HG02840 (cell line): ENCODE data around the gene FAM13A.
"Not testable (repeated sequence)": the region's sequence is repeated elsewhere in the genome, so short reads cannot be mapped to it uniquely, and the experiment has no call there.

Experiments
- ATAC-seq: cut with Tn5 transposase; IDR thresholded peaks from one replicate; pipeline ENCODE4 v1.9.1; 2021; ENCODE audit warnings: mild to moderate bottlenecking, moderate library complexity, moderate number of reproducible peaks; ENCODE audit not compliant: unreplicated experiment, low FRiP score

The FAM13A gene

DNA sequence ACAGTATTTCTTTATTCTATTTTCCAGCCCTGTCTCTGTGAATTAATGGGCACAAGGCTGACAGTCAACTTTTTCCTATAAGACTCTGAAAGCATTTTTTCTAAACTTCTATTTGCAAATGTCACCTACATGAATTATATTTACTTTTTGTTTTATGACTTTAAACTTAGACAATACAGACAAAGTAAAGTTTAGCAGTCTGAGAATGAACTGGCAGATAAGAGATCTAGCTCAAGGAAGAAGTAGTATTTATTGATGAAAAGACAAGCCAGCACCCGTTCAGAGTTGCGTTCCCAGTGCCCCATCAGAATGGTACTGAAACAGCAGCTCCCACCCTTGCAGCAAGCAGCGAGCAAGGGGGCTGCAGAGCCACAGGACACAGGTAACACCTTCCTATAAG, 148.5 kb downstream of the FAM13A start:
- no peak for ATAC-seq

DNA sequence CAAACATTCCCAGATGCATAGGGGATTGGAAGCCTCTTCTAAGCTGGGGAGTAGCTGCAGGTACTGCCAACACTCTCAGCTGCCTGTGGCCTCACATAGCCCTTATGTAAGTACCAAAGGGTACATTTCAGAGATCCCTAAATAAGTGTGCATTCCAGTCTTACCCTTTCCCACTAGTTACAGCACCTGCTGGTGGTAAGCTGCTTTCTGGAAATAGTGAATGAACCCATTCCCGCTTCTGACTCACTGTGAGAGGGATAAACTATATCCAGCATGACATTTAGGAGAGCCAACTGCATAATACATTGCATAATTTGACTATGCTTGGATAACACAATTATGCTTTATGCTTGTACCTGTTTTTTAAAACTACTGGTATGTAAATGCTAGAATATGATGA, 149.0 kb downstream of the FAM13A start:
- no peak for ATAC-seq

DNA sequence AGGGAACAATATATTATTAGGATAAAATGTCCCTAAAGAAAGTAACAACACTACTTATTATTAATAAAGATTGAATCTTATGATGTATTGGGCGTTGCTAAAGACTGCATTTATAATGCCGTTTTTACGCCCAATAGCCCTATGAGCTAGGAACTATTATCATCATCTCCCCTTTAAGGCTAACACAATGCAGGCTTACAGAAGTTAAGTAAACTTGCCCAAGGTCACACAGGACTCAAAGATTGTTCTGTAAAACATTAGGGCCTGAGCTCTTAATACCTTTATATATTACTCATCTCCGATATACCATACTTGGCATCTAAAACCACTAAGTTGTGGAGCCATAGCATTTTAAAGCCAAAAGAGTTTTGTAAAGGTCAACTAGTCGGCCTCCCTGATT, 149.5 kb downstream of the FAM13A start:
- ATAC-seq: no peak

DNA sequence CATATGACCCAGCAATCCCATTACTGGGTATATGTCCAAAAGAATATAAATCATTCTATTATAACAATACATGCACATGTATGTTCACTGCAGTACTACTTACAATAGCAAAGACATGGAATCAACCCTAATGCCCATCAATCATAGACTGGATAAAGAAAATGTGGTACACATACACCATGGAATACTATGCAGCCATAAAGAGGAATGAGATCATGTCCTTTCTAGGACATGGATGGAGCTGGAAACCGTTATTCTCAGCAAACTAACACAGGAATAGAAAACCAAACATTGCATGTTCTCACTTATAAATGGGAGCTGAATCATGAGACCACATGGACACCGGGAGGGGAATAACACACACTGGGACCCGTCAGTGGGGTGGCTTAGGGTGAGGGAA, 152.7 kb downstream of the FAM13A start:
- not testable (repeated sequence) for ATAC-seq

DNA sequence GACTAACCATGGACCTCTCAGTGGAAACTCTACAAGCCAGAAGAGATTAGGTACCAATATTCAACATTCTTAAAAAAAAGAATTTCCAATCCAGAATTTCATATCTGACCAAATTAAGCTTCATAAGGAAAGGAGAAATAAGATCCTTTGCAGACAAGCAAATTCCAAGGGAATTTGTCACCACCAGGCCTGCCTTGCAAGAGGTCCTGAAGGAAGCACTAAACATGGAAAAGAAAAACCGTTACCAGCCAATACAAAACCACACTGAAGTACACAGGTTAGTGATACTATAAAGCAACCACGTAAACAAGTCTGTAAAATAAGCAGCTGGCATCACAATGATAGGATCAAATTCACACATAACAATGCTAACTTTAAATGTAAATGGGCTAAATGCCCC, 156.6 kb downstream of the FAM13A start:
- ATAC-seq: no peak

DNA sequence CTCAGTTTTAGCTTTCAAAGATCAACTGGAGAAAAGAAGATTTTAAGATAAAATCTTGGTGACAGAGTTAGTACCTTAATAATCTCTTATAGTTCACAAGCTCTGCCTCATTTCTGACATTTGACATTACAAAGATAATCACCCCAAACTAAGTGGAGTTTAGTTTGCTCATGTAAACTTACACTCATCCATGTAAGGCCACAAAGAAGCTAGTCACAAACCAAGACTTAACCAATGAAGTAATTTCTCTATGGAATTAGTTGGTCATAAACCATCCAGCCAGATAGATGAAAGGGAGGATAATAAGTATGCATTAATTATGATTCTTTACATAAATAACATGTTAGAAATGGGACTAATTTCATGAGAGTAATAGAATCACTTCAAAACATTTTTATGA, 159.2 kb downstream of the FAM13A start:
- no peak for ATAC-seq

DNA sequence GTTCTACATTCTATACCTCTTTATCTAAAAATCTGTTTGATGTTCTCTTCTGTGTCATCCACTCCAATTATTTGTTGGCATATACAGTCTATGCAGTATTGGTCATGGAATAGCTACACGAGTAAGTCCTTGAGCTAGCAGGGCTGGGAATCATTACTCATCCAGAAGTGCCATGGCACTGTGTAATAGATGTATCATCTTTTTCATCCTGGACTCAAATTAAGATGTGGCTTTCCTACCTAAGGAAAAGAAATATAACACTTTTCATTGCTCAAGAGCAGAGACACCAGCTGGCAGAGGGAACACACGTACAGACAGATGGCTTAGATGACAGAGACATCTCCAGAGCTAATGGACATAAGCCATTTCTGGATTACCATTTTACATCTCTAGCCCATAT, 159.8 kb downstream of the FAM13A start:
- ATAC-seq: no peak

DNA sequence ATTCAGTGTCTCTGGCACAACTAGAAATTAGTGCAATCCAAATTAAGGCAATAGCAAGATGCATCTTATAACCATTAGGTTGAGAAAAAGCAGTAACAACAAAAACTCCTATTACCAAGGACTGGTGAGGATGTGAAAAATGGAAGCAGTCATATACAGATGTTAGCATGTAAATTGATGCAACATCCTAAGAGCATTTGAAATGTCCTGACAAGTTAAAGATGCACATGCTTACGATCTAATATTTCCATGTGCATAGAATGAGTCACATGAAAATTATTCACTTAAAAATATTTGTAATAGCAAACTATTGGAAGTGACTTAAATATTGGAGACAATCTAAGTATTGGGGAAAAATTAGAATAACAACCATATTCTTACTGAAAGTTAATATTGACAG, 163.0 kb downstream of the FAM13A start:
- no peak for ATAC-seq

DNA sequence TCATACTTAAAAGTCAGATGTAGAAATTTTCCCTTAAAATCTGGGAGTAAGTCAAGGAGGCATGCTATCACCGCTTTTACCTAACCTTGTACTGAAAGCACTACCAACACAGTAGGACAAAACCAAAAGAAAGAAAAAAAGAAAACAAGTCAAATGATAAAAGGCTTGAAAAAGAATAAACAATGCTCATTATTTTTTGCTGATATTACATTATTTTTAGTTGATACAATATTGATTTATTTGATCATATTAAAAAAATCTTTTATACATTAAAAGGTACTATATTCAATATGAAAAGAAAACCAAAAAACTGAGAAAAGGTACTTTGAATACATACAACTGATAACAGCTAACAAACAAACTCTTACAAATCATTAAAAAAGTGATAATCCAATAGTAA, 164.3 kb downstream of the FAM13A start:
- no peak for ATAC-seq

DNA sequence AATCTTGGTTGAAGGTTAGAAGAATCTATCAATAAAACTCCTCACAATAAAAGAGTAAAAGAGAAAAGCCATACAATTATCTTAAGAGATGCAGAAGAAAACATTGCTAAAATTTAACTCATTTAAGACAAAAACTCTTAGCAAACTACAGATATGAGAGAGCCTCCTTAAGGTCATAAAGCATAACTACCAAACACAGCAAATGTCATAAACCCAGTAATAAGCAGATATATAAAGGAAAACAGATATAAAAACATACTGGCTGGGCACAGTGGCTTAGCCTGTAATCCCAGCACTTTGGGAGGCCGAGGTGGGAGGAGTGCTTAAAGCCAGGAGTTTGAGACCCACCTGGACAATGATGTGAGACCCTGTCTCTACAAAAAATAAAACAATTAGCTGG, 165.3 kb downstream of the FAM13A start:
- ATAC-seq: no peak

DNA sequence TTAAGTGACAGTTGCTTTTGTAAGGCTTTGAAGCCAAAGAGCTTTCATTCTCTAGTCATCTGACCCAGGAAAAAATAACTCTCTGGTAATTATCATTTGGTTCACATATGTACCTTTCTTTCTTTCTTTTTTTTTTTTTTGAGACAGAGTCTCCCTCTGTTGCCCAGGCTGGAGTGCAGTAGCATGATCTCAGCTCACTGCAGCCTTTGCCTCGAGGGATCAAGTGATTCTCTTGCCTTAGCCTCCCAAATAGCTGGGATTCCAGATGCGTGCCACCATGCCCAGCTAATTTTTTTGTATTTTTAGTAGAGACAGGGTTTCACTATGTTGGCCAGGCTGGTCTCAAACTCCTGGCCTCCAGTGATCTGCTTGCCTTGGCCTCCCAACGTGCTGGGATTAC, 169.6 kb downstream of the FAM13A start:
- ATAC-seq: not testable (repeated sequence)

DNA sequence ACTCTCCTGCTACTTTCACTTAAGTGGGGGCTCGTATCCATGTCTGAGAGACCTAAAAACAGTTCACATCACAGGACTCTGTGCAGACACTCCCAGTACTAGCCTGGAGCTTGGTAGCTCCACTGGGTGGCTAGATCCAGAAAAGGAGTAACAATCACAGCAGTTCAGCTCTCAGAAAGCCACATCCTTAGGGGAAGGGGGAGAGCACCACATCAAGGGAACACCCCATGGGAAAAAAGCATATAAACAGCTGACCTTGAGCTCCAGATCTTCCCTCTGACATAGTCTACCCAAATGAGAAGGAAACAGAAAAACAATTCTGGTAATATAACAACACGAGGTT, 175.8 kb downstream of the FAM13A start:
- ATAC-seq: no peak

DNA sequence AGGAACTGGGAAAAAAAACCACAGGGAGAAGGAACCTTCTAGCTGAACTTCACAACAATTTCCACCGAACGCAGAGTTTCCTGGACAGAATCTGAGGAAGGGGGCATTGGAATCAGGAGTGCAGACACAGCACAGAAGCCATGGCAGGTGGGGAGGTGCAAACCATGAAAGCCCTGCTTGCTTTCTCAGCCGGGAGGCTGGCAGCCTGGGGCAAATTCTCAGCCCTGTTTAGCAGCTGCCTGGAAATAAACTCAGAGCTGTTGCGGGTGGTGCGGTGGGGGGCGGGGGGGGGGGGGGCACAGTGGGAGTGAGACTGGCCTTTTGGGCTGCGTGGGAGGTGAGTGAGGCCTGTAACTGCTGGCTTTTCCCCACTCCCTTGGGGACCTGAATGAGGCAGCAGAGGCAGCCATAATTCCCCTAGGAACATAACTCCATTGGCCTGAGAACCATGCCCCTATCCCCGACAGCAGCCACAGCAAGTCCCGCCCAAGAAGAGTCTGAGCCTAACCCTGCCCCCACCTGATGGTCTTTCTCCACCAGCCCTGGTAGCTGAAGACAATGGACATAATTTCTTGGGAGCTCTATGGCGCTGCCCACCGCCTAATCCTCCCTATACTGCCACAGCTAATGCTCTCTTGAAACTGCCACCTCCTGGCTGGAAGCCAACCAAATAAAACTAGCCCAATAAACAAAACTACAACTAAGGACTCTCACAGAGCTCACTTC, 176.3 kb downstream of the FAM13A start:
- no peak for ATAC-seq

DNA sequence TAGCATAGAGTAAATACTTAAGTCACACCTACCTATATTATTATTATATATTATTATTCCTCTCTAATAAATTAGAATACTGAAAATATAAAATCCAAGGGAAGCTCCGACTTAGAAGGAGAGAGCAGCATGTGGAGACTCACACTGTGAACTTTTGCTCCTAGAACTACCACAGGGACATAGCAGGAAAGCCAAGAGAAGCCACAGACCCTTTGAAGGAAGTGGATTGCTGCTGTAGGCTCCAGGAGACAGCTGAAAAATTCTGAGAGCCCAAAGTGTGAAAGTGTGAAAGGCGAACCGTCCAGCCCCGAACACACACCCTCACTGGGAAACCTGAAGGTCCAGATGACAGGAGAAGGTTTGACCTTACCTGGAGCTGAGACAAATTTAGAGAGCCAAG, 177.0 kb downstream of the FAM13A start:
- no peak for ATAC-seq

DNA sequence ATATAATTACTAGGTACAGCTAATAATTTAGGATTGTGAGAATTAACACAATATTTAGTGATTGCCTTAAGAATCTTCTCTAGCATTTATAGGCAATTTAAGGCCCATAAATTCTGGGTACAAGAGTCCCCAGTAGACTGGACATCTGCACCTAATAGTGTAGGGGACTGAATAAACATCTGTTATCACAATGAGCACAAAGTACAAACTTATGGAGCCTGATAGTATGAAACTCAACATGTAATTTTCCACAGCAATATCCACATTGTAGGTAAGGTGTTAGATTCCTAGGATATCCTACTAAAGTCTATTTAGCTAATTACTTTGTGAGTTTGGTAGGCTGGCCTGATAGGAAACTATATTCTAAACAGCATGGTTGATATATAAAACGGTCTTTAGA, 178.3 kb downstream of the FAM13A start:
- no peak for ATAC-seq

DNA sequence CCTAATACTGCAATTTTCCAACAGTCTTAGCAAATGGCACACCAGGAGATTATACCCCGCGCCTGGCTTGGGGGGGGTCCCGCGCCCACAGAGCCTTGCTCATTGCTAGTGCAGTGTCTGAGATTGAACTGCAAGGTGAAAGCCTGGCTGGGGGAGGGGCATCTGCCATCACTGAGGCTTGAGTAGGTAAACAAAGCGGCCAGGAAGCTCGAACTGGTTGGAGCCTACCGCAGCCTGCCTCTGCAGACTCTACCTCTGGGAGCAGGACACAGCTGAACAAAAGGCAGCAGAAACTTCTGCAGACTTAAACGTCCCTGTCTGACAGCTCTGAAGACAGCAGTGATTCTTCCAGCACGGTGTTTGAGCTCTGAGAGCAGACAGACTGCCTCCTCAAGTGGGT, 186.6 kb downstream of the FAM13A start:
- no peak for ATAC-seq

DNA sequence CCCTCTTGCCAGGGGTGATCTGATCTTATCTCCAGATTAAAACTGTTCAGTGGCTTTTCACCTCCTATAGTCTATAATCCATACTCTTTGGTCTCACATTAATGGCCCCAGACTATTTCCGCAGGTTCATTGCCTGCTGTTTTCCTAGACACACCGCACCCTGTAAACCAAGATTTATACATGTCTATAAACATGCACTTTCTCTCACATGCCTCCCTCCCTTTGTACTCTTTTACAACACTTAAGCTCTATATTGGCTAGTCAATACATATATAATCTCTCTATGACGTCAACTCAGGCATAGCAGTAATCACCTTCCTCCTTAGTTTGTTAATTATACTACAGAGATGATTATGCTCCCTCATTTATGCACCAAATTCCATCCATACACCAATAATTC, 188.5 kb downstream of the FAM13A start:
- ATAC-seq: no peak

DNA sequence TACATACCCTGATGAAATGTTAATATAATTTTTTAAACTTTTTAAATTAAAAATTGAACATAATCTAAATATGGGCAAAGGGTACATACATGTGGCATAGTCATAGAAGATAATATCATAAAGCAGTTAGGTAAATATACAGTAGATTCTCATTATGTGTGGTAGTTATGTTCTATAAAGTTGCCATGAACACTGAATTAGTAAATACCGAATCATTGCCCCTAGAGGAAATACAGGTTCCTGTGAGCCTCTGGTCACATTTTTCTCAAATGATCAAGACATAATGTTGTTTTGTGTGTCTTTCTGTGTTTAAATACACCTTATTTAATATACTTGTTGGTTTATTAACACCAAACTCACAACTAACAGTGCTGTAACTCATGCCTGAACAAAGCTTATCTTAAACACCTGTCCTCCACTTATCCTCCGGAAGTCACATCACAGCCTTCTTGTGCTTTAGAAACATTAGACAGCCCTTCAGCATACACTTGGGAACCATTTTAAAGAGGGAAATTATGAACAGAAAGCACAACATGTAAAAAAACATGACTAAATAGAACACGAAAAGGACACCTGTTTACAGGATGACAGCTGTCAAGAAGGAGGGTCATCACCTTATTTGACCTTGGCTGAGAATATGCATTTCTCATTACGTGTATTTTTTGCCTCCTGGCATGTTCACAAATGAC, 190.0 kb downstream of the FAM13A start:
- ATAC-seq: no peak

DNA sequence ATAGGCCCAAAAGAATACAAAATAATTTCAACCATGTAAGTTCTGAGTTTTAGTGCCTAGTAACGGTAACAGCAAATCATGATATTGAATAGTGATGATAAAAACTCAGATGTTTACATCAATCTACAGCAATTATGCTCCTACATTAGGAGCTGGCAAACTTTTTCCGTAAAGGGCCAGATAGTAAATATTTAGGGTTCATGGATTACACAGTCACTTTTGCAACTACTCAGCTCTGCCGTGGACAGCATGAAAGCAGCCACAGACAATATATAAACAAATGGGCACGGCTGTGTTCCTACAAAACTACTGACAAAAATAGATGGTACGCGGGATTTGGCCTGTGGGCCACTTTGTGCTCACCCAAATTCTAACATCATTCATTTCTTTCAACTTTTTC, 191.5 kb downstream of the FAM13A start:
- no peak for ATAC-seq

DNA sequence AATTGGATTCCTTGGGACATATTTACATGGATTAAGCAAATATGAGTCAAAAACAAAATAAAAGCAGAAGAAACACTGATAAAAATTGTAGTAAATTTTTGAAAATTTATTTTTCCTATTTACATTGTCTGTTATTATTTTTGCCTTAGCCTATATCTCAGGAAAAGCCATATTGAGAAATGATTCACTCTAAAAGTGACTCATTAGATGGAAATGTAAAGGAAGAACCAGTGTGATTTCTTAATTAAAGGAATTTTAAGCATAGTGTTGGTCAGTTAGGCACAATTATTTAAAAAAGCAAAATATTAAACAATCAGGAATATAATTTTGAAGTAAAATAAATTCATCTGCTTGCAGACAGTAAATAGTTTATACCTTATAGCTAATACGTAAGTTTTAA, 191.9 kb downstream of the FAM13A start:
- ATAC-seq: no peak

DNA sequence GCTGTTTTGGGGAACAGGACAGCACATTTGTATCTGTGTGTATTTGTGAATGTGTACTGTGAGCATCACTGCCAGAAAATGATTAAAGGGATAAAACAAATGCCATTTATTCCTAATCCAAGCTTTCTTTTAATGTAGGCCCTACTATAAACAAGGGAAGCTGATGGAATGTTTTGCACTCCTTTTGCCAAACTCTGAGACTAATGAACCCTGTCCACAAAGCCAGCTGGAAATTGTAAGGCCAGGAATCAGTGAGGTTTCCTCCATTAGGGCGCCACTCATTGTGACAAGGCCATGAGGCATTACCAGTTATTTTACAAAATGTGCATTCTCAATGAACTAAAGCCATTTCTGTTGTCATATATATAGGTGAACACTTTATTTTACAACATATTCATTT, 196.4 kb downstream of the FAM13A start:
- ATAC-seq: no peak

DNA sequence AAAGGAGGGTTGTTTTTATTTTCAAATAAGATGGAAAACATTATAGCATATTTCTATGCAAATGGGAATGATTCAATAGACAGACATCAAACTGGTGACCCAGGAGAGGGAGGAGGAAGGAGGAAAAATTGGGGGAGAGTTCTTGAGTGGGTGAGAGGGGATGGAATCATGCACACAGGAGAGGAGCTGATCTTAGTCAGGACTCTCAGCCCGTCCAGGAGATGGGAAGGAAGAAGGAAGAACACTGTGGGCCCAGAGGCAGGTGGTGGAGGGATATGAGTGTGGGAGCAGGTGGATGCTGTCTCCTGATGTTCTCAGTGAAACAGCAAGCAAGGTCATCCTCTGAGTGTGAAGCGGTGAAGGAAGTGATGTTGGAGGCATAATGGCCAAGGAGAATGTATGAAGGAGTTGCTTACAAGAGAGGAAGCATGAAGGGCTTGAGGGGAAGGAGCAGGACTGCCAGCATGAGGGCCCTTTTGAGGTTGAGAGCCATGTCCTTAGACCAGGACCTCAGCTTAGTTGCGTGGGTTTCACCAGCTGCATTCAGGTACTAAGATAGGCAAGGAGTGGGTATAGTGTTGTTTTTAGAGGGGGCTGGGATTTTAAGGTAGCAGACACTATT, 197.7 kb downstream of the FAM13A start:
- no peak for ATAC-seq
